Prostate gland (tissue), 2 donors: Measurements from ENCODE around the gene CEP131. TPM values are rescaled to one million over a fixed set of nuclear protein-coding genes. Genes with fewer than 3 reads are reported as not detected.

Experiments
- DNase-seq: peaks from one replicate; pipeline ENCODE4 v3.0.0-alpha.2; 2019; ENCODE audit warnings: low spot score
- H3K27ac ChIP-seq, 2 donors: fragments of 200-600 bp; sonication (generic); 2 replicates each; pipeline ENCODE4 v1.5.1; 2017 to 2019
- H3K27me3 ChIP-seq: fragments of 200-600 bp; sonication (generic); replicated peaks from 2 replicates; pipeline ENCODE4 v1.5.1; 2019; ENCODE audit not compliant: insufficient read depth
- H3K36me3 ChIP-seq, 2 donors: fragments of 200-600 bp; sonication (generic); 1 replicate in 1 of 2; 2 replicates in 1 of 2; pipeline versions ENCODE4 v1.5.1 to v1.8.1; 2017 to 2019
- H3K4me1 ChIP-seq: fragments of 200-600 bp; sonication (generic); replicated peaks from 2 replicates; pipeline ENCODE4 v1.5.1; 2019
- H3K4me3 ChIP-seq, 2 donors: fragments of 200-600 bp; sonication (generic); 2 replicates each; pipeline ENCODE4 v1.5.1; 2017 to 2019
- H3K9me3 ChIP-seq: fragments of 200-600 bp; sonication (generic); 2 replicates; pipeline ENCODE4 v1.5.1; 2017
- POLR2A ChIP-seq: fragments of 450-650 bp; IDR thresholded peaks from one replicate; pipeline ENCODE4 v1.6.1; 2016; ENCODE audit warnings: antibody characterized with exemption, mild to moderate bottlenecking
- POLR2AphosphoS5 ChIP-seq: sonication (generic); formaldehyde crosslinking; IDR thresholded peaks from one replicate; pipeline ENCODE4 v1.6.1; 2017; ENCODE audit warnings: antibody characterized with exemption
- WGBS: methylation state at CpG from one replicate; pipeline ENCODE4 v1.1.5; 2018; 5-methylcytosine and 5-hydroxymethylcytosine counted together
- intact Hi-C: fragments of 100-400 bp; cut with DNase I; formaldehyde crosslinking; loops from one replicate; pipeline ENCODE4 v1.14.2; 2022
- total RNA-seq, 2 donors: library from RNA; depleted of rRNA; stranded (reverse); fragments of >200 nt; gene quantifications; one replicate each; pipeline ENCODE4 v1.1.0, GENCODE V29; 2016
- TF ChIP-seq, protein P1 (sequence below), 4 experiments: fragments of 200-600 bp in 2 of 4; fragments of 450-650 bp in 2 of 4; sonication (generic) in 2 of 4; IDR thresholded peaks; 1 replicate in 3 of 4; 2 replicates in 1 of 4; pipeline ENCODE4 v1.5.1; 2016 to 2019; ENCODE audit warnings: antibody characterized with exemption in 4 of 4, mild to moderate bottlenecking in 2 of 4, moderate library complexity in 2 of 4

The CEP131 gene
- total RNA-seq, 2 donors from 2014 or later = 7.1 to 24.0 TPM

DNA sequence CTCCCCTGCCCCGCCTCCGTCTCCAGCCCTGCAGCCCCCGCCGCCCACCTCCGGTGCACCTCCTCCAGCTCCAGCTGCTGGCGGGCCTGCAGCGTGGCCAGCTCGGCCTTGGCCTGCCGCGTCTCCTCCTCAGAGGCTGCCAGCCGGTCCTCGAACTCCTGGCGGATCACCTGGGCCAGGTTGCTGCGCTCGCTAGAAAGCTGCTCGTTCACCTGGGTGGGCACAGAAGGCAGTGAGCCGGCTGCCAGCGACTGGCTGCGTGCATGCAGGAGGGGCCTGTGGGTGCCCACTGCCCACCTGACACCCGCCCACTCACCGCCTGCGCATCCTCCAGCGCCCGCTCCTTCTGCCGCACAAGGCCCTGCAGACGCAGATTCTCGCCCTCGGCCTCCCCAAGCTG, 32.2 kb downstream of the CEP131 start:
- Histone ChIP-seq H3K4me3 (no peak overlapping the region), H3K4me1 (no peaks in the 10 kb centered on the region), H3K27ac (no peak overlapping the region), H3K9me3 (no peaks in the 10 kb centered on the region), H3K36me3 (no peaks in the 10 kb centered on the region), H3K27me3 (no peaks in the 10 kb centered on the region)
- TF ChIP-seq, protein P1, sequence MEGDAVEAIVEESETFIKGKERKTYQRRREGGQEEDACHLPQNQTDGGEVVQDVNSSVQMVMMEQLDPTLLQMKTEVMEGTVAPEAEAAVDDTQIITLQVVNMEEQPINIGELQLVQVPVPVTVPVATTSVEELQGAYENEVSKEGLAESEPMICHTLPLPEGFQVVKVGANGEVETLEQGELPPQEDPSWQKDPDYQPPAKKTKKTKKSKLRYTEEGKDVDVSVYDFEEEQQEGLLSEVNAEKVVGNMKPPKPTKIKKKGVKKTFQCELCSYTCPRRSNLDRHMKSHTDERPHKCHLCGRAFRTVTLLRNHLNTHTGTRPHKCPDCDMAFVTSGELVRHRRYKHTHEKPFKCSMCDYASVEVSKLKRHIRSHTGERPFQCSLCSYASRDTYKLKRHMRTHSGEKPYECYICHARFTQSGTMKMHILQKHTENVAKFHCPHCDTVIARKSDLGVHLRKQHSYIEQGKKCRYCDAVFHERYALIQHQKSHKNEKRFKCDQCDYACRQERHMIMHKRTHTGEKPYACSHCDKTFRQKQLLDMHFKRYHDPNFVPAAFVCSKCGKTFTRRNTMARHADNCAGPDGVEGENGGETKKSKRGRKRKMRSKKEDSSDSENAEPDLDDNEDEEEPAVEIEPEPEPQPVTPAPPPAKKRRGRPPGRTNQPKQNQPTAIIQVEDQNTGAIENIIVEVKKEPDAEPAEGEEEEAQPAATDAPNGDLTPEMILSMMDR (IDR thresholded peaks at IDR 0.05) = no peak
- TF ChIP-seq POLR2AphosphoS5 = no peak
- no peak for TF ChIP-seq POLR2A
- 92% methylated on average over 28 of the region's 28 CpGs for WGBS
- intact Hi-C loops = no loop called here
- no peak for DNase-seq

DNA sequence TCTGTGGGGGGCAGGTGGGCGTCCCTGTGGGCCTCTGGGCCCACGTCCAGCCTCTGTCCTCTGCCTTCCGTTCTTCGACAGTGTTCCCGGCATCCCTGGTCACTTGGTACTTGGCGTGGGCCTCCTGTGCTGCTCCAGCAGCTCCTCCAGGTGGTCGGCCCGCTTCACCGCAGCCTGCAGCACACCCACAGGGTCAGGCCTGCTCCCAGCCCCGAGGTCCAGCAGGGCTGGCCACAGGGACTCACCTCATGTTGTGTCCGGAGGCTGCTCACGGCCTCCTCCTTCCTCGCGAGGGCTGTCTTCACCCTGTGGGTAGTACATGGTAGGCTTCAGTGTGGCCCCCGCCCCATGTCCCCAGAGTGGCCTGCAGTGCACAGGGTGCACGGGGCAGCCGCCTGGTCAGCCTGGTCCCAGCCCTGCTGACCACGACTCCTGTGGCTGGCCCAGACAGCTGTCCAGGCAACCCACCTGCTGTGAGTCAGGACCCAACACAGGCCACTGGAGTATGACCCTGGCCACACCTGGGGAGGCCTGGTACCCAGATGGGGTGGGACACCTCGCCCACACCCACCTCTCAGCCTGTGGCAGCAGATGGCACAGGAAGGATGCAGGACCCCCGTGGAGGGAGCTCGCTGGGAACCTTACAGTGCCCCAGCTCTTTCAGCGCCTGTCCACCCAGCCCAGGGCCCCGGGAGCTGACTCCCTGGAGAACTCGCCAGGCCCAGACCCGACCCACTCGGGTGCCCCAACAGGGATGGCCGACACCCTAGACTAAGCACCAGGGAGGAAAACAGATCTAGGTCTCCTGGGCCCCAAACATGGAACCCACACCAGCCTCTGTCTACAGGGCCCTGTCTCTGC, 32.9 kb downstream of the CEP131 start:
- intact Hi-C loops = no loop called here
- Histone ChIP-seq H3K27ac (no peak overlapping the region), H3K4me3 (no peak overlapping the region), H3K9me3 (no peaks in the 10 kb centered on the region), H3K36me3 (no peaks in the 10 kb centered on the region), H3K27me3 (no peaks in the 10 kb centered on the region), H3K4me1 (no peaks in the 10 kb centered on the region)
- no peak for DNase-seq
- TF ChIP-seq POLR2A = no peak
- TF ChIP-seq, protein P1 (IDR thresholded peaks at IDR 0.05) = peak in 1 of 4 experiments; percentile 10
- 78% methylated on average over 25 of the region's 27 CpGs for WGBS

DNA sequence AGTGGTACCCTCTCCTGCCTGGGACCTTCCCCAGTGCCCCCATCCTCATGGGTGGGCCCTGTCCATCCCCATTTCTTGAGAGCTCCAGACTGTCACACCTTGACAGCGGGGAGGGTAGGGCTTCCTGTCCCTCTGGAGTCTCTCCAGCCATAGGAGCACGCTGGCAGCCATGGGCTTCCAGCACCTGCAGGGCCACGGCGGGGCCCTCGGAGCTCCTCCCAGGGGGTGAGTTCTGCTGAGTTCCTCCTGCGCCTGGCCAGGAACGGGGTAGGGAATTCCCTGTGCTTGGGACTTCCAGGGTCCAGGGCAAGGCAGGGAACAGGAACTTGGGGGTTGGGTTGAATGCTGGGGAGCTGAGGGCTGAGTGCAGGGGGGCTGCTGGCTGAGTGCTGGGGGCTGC, 33.7 kb downstream of the CEP131 start:
- H3K9me3 ChIP-seq = no peaks in the 10 kb centered on the region
- H3K36me3 ChIP-seq = no peaks in the 10 kb centered on the region
- WGBS = 86% methylated on average over 5 of the region's 7 CpGs

GRCh38 chr17:81188491-81188840, 34.3 kb downstream of the CEP131 start:
- H3K4me1 ChIP-seq = no peaks in the 10 kb centered on the region
- intact Hi-C loops = no loop called here
- no peak for DNase-seq
- no peaks in the 10 kb centered on the region for H3K36me3 ChIP-seq
- no peaks in the 10 kb centered on the region for H3K27me3 ChIP-seq
- 99% methylated on average over 11 of the region's 12 CpGs for WGBS
- no peaks in the 10 kb centered on the region for H3K9me3 ChIP-seq
- TF ChIP-seq, protein P1 (IDR thresholded peaks at IDR 0.05) = no peak
- TF ChIP-seq POLR2A (no peak), POLR2AphosphoS5 (no peak)
- H3K27ac ChIP-seq = no peak overlapping the region
- H3K4me3 ChIP-seq = no peak overlapping the region

More for the DNA sequence above, 33.7 kb downstream of the CEP131 start:
- TF ChIP-seq, protein P1 (IDR thresholded peaks at IDR 0.05) = no peak
- no peak for TF ChIP-seq POLR2A
- TF ChIP-seq POLR2AphosphoS5 = no peak
- no peak for DNase-seq
- Histone ChIP-seq H3K27me3 (no peaks in the 10 kb centered on the region), H3K4me3 (no peak overlapping the region), H3K4me1 (no peaks in the 10 kb centered on the region), H3K27ac (no peak overlapping the region)
- intact Hi-C loops = no loop called here
